Fibroblast of peridontal ligament (primary cell): ENCODE measurements around the gene VEZT.
"Not testable (repeated sequence)": the region's sequence is repeated elsewhere in the genome, so short reads cannot be mapped to it uniquely, and the experiment has no call there.

Experiments used
- DNase-seq: peaks from one replicate; pipeline ENCODE4 v3.0.0-alpha.2; 2010; ENCODE audit errors: extremely low read depth

Gene VEZT

DNA sequence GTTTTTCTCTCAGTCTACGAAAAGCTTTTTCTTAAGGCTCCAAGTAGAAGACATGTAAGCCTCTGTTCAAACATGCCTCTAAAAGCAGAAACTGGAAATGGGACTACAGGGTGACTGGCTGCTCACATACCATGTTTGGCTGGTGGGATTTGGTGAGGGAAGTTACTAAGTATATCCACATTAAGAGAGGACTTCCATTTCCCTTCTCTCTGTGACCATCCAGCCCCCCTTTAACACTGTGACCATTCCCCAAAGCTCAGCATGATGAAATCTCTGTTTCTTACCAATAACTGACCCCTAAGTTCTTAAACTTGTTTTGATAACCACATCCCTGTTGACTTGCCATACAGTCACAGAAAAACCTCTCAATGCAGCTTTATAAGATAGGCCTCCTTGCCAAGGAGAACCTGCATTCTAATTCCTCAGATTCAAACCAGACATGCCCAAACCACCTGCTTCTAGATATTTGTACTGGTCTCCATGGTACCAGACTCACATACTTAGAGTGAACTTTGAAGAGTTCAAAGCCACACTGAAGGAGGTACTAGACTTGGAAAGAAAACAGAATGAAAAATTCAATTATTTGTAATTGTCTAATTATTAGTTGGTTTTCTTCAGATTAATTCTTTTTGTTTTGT lies 102.2 kb downstream of the VEZT start:
- DNase-seq = peak; percentile 34

DNA sequence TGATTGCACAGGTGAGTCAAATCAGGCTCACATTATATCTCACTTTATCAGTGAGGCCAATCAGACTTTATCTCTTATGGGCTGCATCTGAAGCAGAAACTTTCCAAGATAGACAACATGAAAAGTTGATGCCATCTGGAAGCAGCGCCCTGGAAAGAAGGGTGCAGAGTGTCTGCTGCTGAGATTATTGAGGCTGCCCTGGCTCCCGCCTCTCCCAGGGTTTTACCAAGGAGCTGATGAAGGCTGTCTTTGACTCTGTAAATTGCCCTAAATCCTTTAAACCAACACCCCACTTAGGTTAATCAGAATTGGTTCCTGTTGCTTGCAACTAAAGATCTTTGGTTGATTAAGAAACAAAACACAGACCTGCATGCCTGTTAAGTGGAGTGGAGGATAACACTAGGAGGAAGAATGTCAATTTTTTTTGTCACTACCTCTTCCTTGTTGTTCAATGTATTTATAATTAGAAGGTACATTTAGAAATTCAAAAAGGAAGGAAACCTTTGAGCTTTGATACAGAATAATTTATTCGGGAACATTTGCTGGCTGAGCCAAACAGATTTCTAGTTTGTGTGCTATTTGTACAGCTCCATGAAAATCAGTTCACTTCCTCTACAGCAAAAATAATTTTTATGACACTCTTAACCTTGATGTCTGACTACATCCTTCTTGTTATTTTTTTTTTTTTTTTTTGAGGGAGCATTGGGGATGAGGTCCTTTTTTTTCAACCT lies 104.1 kb downstream of the VEZT start:
- DNase-seq = no peak

DNA sequence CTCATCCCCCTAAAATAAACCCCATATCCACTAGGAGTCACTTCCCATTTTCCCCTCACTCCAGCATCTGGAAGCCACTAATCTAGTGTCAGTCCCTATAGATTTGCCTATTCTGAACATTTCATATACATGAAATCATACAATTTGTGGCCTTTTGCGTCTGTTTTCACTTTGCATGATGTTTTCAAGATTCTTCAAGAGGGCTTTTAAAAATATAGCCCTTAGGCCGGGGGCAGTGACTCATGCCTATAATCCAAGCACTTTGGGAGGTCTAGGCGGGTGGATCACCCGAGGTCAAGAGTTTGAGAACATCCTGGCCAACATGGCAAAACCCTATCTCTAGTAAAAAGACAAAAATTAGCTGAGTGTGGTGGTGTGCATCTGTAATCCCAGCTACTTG lies 104.7 kb downstream of the VEZT start:
- peak; percentile 85 for DNase-seq

DNA sequence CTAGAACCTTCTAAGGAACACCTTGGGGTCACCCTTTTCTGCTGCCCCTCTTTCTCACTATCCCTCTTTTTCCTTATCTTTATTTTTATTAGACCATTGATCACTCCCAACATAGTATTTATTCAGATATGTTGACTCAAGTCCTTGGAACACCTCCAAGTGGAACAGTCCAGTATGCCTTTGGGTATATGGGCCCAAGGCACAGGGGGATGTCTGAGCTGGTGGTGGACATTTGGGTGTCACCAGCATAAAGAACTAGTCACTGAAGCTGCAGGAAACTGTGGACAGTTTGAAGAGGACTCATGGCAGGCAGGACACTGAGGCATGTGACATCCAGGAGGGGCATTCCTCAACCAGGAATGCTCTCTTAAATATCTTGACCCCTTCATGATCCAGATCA lies 105.6 kb downstream of the VEZT start:
- DNase-seq = no peak

DNA sequence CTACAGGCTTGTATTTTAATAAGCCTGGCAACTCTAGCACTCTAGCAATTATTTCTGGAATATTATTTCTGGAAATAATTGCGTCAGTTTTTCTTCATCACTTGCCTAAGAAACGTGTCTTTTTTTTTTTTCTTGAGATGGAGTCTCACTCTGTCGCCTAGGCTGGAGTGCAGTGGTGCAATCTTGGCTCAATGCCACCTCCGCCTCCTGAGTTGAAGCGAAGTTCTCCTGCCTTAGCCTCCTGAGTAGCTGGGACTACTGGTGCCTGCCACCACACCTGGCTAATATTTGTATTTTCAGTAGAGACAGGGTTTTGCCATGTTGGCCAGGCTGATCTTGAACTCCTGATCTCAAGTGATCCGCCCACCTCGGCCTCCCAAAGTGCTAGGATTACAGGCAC lies 106.6 kb downstream of the VEZT start:
- DNase-seq = not testable (repeated sequence)

DNA sequence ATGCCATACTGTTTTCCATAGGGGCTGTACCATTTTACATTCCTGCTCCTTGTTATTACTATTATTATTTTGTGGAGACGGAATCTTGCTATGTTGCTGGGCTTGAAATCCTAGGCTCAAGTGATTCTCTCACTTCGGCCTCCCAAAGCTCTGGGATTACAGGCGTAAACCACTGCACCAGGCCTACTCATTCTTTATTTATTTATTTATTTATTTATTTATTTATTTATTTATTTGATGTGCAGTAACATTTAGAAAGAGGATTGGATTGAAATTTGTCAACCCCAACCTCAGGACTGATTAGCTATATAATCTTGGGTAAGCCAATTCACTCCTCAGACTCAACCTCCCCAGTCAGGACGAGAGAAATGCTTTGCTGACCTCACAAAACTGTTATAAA lies 107.9 kb downstream of the VEZT start:
- DNase-seq = no peak

DNA sequence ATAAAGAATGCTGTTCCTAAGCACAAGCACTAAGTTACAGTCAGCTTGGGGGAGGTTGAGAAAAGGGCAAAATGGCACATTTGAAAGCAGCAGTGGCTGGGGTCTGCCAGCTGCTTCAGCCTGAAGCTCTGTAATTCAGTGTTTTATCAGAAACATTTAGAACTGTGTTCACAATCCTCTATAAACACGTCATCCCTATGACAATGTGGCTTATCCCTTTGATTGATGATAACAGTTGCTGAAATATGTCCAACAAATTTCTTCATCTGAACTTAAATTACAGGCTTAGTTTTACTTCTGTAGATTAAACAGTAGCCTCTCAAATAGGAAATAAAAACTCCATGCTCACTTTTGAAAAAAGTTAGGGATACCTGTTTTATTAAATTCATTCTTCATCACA lies 108.8 kb downstream of the VEZT start:
- DNase-seq = peak; percentile 66

DNA sequence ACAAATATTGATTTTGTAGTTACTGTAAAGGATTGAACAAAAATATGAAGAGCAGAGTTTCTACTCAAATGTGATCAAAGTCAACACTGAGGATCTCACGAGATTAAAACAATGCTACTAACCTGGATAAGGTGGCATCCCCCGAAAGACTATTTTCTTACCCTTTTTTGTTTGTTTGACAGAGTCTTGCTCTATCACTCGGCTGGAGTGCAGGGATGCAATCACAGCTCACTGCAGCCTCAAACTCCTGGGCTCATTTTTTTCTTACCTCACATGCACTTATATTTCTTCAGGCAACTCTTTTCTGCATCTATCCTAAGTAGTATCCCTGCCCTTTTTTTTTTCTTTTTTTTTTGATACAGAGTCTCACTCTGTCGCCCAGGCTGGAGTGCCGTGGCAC lies 109.2 kb downstream of the VEZT start:
- no peak for DNase-seq

DNA sequence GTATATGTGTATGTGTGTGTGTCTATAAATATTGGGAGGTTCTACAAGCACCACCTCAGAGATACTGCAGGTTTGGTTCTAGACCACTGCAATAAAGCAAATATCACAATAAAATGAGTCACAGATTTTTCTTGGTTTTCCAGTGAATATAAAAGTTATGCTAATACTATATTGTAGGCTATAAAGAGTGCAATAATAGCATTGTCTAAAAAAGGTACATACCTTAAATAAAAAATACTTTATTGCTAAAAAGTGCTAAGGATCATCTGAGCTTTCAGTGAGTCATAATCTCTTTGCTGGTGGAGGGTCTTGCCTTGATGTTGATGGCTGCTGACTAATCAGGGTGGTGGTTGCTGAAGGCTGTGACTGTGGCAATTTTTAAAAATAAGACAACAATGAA lies 111.1 kb downstream of the VEZT start:
- DNase-seq = no peak

DNA sequence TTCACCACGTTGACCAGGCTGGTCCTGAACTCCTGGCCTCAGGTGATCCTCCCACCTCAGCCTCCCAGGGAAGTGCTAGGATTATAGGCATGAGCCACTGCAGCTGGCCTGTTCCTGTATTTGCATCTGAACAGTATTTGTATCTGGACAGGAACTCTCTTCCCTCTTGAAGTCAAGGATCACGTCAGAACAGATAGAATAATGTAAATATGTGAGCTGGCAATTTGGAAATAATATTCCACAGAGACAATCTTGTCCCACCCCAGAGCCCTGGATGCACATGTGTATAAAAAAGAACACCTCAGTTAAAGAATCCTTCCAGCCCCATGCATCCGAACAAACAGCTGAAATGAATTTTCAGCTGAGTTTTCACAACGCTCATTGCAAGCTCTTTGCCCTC lies 118.3 kb downstream of the VEZT start:
- no peak for DNase-seq

DNA sequence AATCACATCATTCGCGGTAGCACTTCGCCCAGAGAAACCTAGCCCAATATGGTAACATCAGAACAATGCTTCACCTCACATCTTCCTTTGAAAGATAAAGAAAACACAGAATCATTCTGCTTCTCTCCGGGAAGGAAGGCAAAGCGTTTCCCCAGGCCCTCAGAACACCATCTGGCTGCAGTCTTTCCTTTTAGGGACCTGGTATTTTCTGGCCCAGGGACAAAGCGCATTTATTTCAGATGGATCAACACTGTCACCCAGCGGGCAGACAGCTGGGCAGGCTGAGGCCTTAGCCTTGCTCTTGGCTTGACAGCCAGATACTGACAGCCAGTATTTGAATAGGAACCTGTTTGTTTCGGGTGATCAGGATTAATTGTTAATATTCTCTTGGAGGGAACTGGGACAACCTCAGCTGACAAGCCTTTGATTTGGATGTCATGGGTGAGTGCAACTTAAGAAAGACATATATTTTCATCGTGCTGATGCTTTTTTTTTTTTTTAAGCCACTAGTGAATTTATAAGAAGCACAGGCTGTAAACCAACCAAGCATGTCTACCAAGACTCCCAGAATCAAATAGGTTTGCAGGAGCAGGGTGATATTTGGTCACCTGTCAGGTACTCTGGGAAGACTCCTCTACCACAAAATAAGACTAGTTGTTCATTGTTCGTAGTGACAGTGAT lies 118.9 kb downstream of the VEZT start:
- peak; percentile 94 for DNase-seq

DNA sequence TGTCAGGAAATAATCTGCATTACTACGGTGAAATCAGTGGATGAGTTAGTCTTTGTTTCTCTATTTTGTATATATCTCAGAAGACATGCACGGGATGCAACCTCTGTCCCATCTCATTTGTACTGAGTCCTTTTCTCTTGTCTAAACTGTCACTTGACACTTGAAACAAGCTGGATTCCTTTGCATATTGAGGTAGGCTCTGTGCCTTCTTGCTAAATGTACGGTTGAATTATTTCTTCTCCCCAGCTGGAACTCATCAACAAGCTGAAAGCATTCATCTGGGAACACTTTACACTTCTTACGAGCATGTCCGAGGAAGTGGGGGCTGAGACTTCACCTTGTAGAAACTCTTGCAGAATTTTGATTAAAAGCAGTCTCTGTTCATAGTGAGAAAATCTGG lies 119.5 kb downstream of the VEZT start:
- DNase-seq = peak; percentile 79

DNA sequence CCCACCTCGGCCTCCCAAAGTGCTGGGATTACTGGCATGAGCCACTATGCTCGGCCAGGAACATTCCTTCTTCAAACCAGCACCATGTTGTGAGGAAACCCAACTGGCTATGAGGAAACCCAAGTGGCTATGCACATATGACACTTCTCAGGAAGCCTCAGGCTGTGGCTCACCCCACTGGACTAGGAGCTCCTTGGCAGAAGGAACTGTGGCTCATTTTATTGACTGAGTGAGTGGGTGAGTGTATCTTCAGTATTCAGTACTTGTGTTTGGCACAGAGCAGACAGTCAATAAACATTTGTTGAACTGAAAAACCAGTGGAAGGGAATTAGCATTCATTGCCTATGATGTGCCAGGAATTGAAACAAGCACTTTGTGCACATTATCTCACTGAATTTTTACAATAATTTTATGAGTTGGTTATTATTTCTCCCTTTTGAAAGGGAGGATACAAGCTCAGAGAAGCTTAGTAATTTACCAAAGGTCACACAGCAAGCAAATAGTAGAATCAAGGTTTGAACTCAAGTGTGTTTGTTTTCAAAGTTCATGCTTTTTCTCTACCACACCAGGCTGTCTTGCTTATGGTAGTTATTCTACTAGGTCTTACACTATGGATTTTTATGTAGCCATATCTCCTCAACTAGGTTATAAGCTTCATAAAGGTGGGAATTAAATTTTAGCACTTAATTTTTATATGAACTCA lies 121.6 kb downstream of the VEZT start:
- DNase-seq = no peak

DNA sequence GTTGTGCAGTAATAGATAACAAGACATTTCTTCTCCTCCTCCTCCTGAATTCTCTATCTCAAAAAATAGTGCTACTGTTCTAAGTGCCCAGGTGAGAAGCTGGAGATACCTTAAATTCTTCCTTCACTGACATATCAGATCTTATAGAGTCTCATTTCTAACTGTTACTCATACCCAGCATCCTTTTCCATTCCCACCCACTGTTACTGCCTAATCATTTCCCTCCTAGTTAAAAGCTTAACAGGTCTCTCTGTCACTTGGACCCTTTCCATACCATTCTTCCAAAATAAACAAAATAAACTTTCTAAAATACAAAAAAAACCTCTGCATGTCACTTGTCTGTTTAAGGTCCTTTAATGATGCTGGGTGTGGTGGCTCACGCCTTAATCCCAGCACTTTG lies 124.4 kb downstream of the VEZT start:
- DNase-seq = no peak

DNA sequence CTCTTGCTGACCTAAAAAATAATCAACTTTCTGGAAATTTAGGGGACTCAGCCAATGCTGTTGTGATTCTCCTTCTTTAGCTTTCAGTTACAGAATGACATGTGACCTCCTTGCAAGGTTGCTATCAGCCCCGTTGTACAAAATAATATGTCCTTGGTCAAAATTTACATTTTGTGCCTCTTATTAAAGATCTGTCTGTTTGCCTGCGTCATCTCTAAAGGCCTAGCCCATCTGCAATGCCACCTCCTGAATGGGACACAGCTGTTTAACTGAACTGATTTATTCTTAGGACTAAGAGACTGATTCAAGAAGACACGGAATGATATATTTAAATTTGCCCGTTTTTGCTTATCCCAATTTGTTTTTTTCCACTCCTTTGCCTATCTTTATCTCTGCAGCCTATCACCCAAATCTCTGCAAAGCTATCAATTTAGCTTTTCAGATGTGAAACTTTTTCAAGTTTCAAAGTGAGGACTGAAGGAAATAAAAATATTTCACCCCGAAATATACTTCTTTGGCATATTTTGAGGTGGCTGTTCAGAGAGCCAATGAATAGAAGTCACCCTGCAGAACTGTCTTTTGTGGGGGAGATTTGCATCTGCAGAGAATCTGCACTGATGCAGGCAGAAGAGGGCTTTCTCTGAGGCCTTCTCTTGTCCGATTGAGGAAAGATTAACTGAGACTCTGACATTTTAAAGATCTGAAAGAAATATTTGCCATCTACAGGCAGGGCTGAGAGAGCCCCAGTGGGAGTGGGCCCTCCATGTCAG lies 126.0 kb downstream of the VEZT start:
- DNase-seq = no peak

DNA sequence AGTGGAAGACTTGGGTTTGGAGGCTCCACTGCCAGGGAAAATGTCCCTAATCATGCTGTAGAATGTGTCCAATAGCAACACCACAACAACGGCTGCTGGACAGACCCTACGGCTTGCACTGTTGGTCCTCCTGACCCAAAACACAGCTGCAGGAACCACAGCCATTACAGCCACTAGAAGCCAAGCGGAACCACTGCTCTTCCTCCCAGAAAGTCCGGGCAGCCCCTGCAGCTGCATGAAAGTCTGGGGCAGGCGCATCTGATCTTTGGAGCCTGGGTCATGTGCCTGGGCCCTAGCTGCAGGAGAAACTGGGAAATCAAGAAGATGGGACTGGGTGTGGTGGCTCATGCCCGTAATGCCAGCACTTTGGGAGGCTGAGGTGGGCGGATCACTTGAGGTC lies 131.7 kb downstream of the VEZT start:
- no peak for DNase-seq

DNA sequence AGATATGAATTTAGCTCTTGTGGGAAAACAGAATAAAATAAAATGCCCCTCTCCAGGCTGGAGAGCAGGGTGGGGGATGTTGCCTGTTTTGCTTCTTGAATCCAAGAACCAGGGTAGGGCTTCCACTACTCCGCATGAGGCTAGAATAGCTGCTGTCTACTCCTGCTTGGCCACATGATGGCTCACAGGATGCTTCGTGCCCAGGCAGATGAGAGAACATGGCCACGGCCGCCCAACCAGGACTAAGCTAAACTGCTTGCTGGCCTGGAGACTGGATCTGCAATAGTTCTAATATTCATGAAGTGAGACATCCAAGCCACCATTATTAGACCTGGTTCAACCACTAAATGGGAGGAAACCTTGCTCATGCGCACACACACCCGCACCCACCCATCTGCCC lies 134.1 kb downstream of the VEZT start:
- DNase-seq = no peak
